ENCODE measurements around the gene COA1. TPM values are rescaled to one million over a fixed set of nuclear protein-coding genes. Genes with fewer than 3 reads are reported as not detected.
"Not testable (repeated sequence)": the region's sequence is repeated elsewhere in the genome, so short reads cannot be mapped to it uniquely, and the experiment has no call there.

The COA1 gene
- total and polyA plus RNA-seq, 3 donors from 2014 or later = 36.4 to 80.5 (median 75.7) TPM

DNA sequence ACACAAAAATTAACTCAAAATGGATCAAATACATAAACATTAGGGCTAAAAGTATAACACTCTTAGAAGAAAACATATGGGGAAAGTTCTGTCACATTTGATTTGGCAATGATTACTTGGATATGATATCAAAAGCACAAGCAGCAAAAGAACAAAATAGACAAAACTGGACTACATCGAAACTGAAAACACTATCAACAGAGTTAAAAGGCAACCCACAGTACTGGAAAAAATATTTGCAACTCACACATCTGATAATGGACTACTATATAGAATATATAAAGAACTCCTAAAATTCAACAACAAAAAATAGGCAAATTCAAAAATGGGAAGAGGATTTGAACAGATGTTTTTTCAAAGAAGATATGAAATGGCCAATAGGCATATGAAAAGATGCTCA, 51.0 kb downstream of the COA1 start:
- H3K36me3 ChIP-seq (ENCODE audit: low read depth, missing control alignments) = no peaks in the 10 kb centered on the region
- H3K9me3 ChIP-seq = no peaks in the 10 kb centered on the region
- no peak for DNase-seq
- intact Hi-C loops (cut with DNase I; ENCODE audit: low total_unique reads) = no loop called here
- TF ChIP-seq, protein P1, sequence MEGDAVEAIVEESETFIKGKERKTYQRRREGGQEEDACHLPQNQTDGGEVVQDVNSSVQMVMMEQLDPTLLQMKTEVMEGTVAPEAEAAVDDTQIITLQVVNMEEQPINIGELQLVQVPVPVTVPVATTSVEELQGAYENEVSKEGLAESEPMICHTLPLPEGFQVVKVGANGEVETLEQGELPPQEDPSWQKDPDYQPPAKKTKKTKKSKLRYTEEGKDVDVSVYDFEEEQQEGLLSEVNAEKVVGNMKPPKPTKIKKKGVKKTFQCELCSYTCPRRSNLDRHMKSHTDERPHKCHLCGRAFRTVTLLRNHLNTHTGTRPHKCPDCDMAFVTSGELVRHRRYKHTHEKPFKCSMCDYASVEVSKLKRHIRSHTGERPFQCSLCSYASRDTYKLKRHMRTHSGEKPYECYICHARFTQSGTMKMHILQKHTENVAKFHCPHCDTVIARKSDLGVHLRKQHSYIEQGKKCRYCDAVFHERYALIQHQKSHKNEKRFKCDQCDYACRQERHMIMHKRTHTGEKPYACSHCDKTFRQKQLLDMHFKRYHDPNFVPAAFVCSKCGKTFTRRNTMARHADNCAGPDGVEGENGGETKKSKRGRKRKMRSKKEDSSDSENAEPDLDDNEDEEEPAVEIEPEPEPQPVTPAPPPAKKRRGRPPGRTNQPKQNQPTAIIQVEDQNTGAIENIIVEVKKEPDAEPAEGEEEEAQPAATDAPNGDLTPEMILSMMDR (IDR thresholded peaks at IDR 0.05) = no peak
- no peak for TF ChIP-seq POLR2A (IDR thresholded peaks at IDR 0.05)
- H3K27me3 ChIP-seq = no peaks in the 10 kb centered on the region
- no peak overlapping the region for H3K4me3 ChIP-seq
- peaks cover 9% of the 10 kb centered on the region for H3K4me1 ChIP-seq
- H3K27ac ChIP-seq = no peak overlapping the region
- WGBS, 2 donors = 67 to 77% methylated on average over 1 of the region's 1 CpG

DNA sequence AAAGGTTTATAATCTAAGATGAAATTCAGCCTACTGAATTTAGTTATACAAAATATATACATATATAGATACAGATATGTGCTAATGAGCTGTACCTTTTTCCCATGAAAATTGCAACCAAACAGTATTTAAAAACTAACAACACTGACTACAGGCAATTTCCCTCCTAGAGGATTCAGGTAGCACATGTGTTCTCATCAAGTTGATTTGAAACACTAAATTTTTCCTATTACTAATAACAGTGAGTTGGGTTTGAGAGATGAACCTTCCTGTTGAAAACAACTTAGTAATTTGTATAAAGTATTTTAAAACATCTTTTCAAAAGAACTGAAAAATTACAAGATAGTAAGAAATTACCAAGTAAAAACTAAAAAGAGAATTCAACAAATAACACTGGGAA, 51.5 kb downstream of the COA1 start:
- H3K9me3 ChIP-seq = no peaks in the 10 kb centered on the region
- no peak for TF ChIP-seq POLR2A (IDR thresholded peaks at IDR 0.05)
- TF ChIP-seq, protein P1 (IDR thresholded peaks at IDR 0.05) = no peak
- DNase-seq = no peak
- no peaks in the 10 kb centered on the region for H3K36me3 ChIP-seq (ENCODE audit: low read depth, missing control alignments)
- H3K4me3 ChIP-seq = no peak overlapping the region
- peaks cover 9% of the 10 kb centered on the region for H3K4me1 ChIP-seq
- intact Hi-C loops (cut with DNase I; ENCODE audit: low total_unique reads) = no loop called here
- H3K27ac ChIP-seq = no peak overlapping the region
- no peaks in the 10 kb centered on the region for H3K27me3 ChIP-seq

DNA sequence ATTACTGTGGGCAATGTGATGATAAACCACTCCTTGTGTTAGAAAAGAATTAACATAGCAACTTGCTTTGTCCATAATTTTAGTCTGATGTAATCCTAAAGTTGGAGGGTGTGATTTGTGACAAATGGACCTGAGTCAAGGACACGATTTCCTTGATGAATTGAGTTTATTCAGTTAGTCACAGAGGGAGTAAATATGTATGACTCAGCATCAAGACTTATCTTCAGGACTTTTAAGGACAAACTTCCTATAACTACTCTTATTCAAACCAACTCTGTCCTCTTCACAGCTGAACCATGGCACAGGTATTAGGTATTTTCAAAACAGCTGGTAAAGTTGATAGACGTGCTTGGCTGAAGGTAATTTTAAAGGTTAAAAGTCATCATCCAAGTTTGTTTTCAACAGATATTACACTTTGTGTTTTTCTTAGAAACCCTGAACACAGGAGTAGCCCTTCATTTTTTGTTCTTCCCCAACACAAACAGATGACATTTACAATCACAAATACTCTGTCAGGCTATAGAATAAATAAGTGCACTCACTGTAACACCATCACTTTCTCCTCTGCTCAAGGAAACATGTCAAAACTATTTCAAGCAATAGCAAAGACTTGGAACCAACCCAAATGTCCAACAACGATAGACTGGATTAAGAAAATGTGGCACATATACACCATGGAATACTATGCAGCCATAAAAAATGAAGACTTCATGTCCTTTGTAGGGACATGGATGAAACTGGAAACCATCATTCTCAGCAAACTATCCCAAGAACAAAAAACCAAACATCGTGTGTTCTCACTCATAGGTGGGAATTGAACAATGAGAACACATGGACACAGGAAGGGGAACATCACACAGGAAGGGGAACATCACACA, 54.5 kb downstream of the COA1 start:
- TF ChIP-seq, protein P1 (IDR thresholded peaks at IDR 0.05) = no peak
- no peak for TF ChIP-seq POLR2A (IDR thresholded peaks at IDR 0.05)
- H3K4me1 ChIP-seq = peaks cover 9% of the 10 kb centered on the region
- H3K4me3 ChIP-seq = no peak overlapping the region
- no peaks in the 10 kb centered on the region for H3K27me3 ChIP-seq
- H3K9me3 ChIP-seq = no peaks in the 10 kb centered on the region
- 49 to 58% methylated on average over 4 of the region's 4 CpGs for WGBS, 2 donors
- no peak for DNase-seq
- no peak overlapping the region for H3K27ac ChIP-seq
- intact Hi-C loops (cut with DNase I; ENCODE audit: low total_unique reads) = no loop called here
- no peaks in the 10 kb centered on the region for H3K36me3 ChIP-seq (ENCODE audit: low read depth, missing control alignments)

DNA sequence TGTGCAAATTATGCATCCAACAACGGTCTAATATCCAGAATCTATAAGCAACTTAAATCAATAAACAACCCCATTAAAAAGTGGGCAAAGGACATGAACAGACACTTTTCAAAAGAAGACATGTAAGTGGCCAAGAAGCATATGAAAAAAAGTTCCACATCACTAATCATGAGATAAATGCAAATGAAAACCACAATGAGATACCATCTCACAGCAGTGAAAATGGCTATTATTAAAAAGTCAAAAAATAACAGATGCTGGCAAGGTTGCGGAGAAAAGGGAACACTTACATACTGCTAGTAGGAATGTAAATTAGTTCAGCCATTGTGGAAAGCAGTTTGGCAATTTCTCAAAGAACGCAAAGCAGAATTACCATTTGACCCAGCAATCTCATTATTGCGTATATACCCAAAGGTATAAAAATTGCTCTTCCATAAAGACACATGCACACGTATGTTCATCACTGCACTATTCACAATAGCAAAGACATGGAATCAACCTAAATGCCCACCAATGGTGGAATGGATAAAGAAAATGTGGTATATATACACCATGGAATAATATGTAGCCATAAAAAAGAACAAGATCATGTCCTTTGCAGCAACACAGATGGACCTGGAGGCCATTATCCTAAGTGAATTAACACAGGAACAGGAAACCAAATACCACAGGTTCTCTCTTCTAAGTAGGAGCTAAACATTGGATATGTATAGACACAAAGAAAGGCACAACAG, 55.9 kb downstream of the COA1 start:
- H3K4me1 ChIP-seq; H3K36me3 ChIP-seq (ENCODE audit: low read depth, missing control alignments); H3K9me3 ChIP-seq; H3K27ac ChIP-seq; DNase-seq; H3K4me3 ChIP-seq; intact Hi-C loops (cut with DNase I; ENCODE audit: low total_unique reads); H3K27me3 ChIP-seq: not testable (repeated sequence)
- WGBS, 2 donors = 82 to 88% methylated on average over 5 of the region's 5 CpGs

DNA sequence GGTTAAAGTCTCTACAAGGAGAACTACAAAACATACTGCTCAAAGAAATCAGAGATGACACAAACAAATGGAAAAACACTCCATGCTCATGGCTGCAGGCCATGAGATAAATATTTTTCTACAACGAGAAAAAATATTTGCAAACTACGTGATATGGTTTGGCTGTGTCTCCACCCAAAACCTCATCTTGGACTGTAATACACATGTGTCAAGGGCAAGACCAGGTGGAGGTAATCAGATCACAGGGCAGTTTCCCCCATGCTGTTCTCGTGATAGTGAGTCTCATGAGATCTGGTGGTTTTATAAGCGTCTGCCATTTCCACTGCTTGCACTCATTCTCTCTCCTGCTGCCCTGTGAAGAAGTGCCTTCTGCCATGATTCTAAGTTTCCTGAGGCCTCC, 57.8 kb downstream of the COA1 start:
- no peaks in the 10 kb centered on the region for H3K36me3 ChIP-seq (ENCODE audit: low read depth, missing control alignments)
- H3K27me3 ChIP-seq = no peaks in the 10 kb centered on the region
- WGBS, 2 donors = 61 to 66% methylated on average over 4 of the region's 4 CpGs
- DNase-seq = no peak
- H3K27ac ChIP-seq = no peak overlapping the region
- H3K4me1 ChIP-seq = peaks cover 4% of the 10 kb centered on the region
- H3K4me3 ChIP-seq = no peak overlapping the region
- TF ChIP-seq, protein P1 (IDR thresholded peaks at IDR 0.05) = no peak
- TF ChIP-seq POLR2A (IDR thresholded peaks at IDR 0.05) = no peak
- intact Hi-C loops (cut with DNase I; ENCODE audit: low total_unique reads) = no loop called here
- no peaks in the 10 kb centered on the region for H3K9me3 ChIP-seq

Measured in testis (tissue), 3 donors.